ENCODE measurements around the gene ME3. TPM values are rescaled to one million over a fixed set of nuclear protein-coding genes. Genes with fewer than 3 reads are reported as not detected.

ME3 gene
- total and polyA plus RNA-seq, 2 experiments from 2014 or later = 3.5 to 17.2 TPM

GRCh38 chr11:86595451-86595850 lies 77.0 kb downstream of the ME3 start:
- Histone ChIP-seq H3K4me1 (ENCODE audit: low read depth) (peaks cover 3% of the 10 kb centered on the region), H3K9me3 (ENCODE audit: low read depth) (peaks cover 3% of the 10 kb centered on the region), H3K36me3 (no peaks in the 10 kb centered on the region), H3K4me3 (no peak overlapping the region), H3K27me3 (no peaks in the 10 kb centered on the region), H3K27ac (no peak overlapping the region)
- no peak for TF ChIP-seq CTCF (IDR thresholded peaks at IDR 0.05; ENCODE audit: low read depth, low read length)
- no peak for DNase-seq (ENCODE audit: low read depth in 1 of 2, low spot score in 1 of 2)

GRCh38 chr11:86594746-86595145 lies 77.7 kb downstream of the ME3 start:
- no peak overlapping the region for H3K27ac ChIP-seq
- no peaks in the 10 kb centered on the region for H3K27me3 ChIP-seq
- H3K9me3 ChIP-seq (ENCODE audit: low read depth) = peaks cover 3% of the 10 kb centered on the region
- TF ChIP-seq CTCF (IDR thresholded peaks at IDR 0.05; ENCODE audit: low read depth, low read length) = no peak
- peaks cover 3% of the 10 kb centered on the region for H3K4me1 ChIP-seq (ENCODE audit: low read depth)
- H3K36me3 ChIP-seq = no peaks in the 10 kb centered on the region
- no peak overlapping the region for H3K4me3 ChIP-seq
- no peak for DNase-seq (ENCODE audit: low read depth in 1 of 2, low spot score in 1 of 2)

DNA sequence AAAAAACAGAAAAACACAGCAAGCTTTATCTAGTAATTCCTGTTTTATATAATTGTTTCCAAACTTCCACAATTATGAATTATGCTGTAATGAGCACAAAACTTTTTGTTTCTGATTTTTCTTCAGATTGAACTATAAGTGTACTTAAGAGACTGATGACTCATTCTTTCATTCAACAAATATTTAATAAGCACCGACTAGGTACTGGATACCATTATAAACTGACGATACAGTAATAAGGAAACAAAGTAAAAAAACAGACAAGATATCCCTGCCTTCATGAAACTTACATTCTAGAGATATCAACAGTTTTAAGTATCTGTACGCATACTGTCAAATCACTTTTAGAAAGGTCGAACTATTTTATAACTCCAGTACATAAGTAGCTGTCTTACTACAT lies 78.6 kb downstream of the ME3 start:
- peaks cover 8% of the 10 kb centered on the region for H3K4me1 ChIP-seq (ENCODE audit: low read depth)
- H3K9me3 ChIP-seq (ENCODE audit: low read depth) = peaks cover 3% of the 10 kb centered on the region
- DNase-seq (ENCODE audit: low read depth in 1 of 2, low spot score in 1 of 2) = no peak
- H3K27me3 ChIP-seq = no peaks in the 10 kb centered on the region
- no peak overlapping the region for H3K4me3 ChIP-seq
- TF ChIP-seq CTCF (IDR thresholded peaks at IDR 0.05; ENCODE audit: low read depth, low read length) = no peak
- H3K36me3 ChIP-seq = no peaks in the 10 kb centered on the region
- no peak overlapping the region for H3K27ac ChIP-seq

DNA sequence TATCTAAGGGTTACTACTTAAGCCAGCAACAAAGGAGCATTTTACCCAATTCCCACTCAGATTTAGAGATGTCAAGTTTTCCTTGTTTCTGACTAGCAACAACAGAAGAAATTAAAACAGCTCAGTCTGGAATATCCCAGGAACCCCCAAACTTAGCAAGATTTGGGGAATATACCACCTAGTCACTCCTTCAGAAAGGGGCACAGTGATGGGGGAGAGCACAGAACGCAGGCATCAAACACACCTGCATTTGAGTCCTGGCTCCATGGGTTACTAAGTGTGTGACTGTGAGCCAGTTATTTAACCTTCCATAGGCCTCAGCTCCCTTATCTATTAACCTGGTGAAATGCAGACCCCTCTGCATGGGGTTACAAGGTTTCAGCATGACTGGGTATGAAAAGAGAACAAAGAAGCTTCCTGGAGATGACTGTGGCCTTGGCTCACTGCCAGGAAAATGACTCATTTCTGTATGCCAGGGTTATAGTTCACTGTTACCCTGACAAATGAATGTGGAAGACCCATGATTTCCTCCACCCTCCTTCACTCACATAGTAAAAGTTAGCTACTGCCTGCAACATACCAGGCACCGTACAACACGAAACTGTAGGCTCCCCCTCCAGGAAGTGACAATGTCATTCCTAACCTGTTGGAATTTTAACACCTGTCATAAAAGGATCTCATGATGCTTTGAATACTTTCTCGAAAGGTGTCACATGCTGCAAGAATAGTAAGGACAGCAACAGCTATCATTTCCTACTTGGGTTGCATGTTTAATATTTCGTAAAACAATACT lies 79.6 kb downstream of the ME3 start:
- Histone ChIP-seq H3K4me3 (no peak overlapping the region), H3K4me1 (ENCODE audit: low read depth) (peaks cover 14% of the 10 kb centered on the region), H3K27me3 (no peaks in the 10 kb centered on the region), H3K27ac (no peak overlapping the region), H3K9me3 (ENCODE audit: low read depth) (peaks cover 3% of the 10 kb centered on the region), H3K36me3 (no peaks in the 10 kb centered on the region)
- peak; percentile 46 to 86 for DNase-seq (ENCODE audit: low read depth in 1 of 2, low spot score in 1 of 2)
- TF ChIP-seq CTCF (IDR thresholded peaks at IDR 0.05; ENCODE audit: low read depth, low read length) = no peak

- H3K27ac ChIP-seq = no peak overlapping the region
- DNase-seq (ENCODE audit: low read depth in 1 of 2, low spot score in 1 of 2) = no peak
- no peak for TF ChIP-seq CTCF (IDR thresholded peaks at IDR 0.05; ENCODE audit: low read depth, low read length)
- no peaks in the 10 kb centered on the region for H3K27me3 ChIP-seq
- H3K4me1 ChIP-seq (ENCODE audit: low read depth) = peaks cover 14% of the 10 kb centered on the region
- no peaks in the 10 kb centered on the region for H3K9me3 ChIP-seq (ENCODE audit: low read depth)
- no peak overlapping the region for H3K4me3 ChIP-seq
- H3K36me3 ChIP-seq = no peaks in the 10 kb centered on the region
These were observed 80.3 kb downstream of the ME3 start for GRCh38 chr11:86592047-86592591.

Measured in cardiac muscle cell (in vitro differentiated cells and primary cell).